Mucosa of rectum (tissue), 2 donors: ENCODE measurements around the gene INCENP.

Experiments used
- H3K27ac ChIP-seq, 2 donors: one replicate each; pipeline ENCODE4 v1.7.0; 2013; ENCODE audit warnings: inconsistent platforms in 2 of 2, low read depth in 2 of 2, low read length in 2 of 2
- H3K27me3 ChIP-seq, 2 donors: one replicate each; pipeline ENCODE4 v1.7.0; 2013; ENCODE audit warnings: low read length in 2 of 2; ENCODE audit not compliant: control insufficient read depth in 2 of 2, insufficient read depth in 2 of 2
- H3K36me3 ChIP-seq, 2 donors: one replicate each; pipeline ENCODE4 v1.7.0; 2013; ENCODE audit warnings: low read length in 2 of 2; ENCODE audit not compliant: control insufficient read depth in 2 of 2, insufficient read depth in 2 of 2
- H3K4me1 ChIP-seq, 2 donors: one replicate each; pipeline ENCODE4 v1.7.0; 2013; ENCODE audit warnings: low read length in 2 of 2, mild to moderate bottlenecking in 1 of 2; ENCODE audit not compliant: control insufficient read depth in 2 of 2, insufficient read depth in 2 of 2
- H3K4me3 ChIP-seq, 2 donors: one replicate each; pipeline ENCODE4 v1.7.0; 2013; ENCODE audit warnings: low read length in 2 of 2
- H3K9ac ChIP-seq, 2 donors: one replicate each; pipeline ENCODE4 v1.7.0; 2013; ENCODE audit warnings: low read length in 2 of 2, low read depth in 1 of 2, mild to moderate bottlenecking in 1 of 2
- H3K9me3 ChIP-seq, 2 donors: one replicate each; pipeline ENCODE4 v1.7.0; 2013; ENCODE audit warnings: low read length in 2 of 2; ENCODE audit not compliant: control insufficient read depth in 2 of 2
- donor health status: healthy.
- donor health status: Normal muscosa, but diverticular disease.

Gene INCENP

DNA sequence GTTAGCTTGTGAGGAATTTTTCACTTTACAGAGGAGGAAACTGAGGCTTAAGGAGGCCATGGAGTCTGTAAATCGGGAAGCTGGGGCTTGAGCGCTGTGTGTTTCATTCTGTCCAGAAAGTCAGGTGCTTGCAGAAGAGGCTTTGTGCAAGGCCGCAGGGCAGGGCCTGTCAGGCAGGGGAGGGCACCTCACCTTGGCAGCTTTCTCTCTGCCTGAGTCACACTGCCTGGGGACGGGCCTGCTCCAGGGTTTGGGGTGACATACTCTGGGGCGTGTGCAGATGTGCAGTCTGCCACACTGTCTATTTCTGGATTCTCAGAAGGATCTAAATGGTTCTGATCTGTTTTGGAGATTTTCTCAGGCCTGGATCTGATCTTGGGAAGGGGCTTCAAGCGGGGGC, 8.4 kb downstream of the INCENP start:
- no peaks in the 10 kb centered on the region for H3K9me3 ChIP-seq
- no peak overlapping the region for H3K4me3 ChIP-seq
- no peak overlapping the region for H3K27ac ChIP-seq
- no peaks in the 10 kb centered on the region for H3K27me3 ChIP-seq
- H3K4me1 ChIP-seq: no peaks in the 10 kb centered on the region
- peaks cover 33 to 40% of the 10 kb centered on the region in 2 donors for H3K36me3 ChIP-seq
- no peak overlapping the region for H3K9ac ChIP-seq

- no peaks in the 10 kb centered on the region for H3K4me1 ChIP-seq
- H3K27ac ChIP-seq: no peak overlapping the region
- H3K27me3 ChIP-seq: no peaks in the 10 kb centered on the region
- no peak overlapping the region for H3K4me3 ChIP-seq
- H3K9me3 ChIP-seq: no peaks in the 10 kb centered on the region
- peaks cover 35 to 42% of the 10 kb centered on the region in 2 donors for H3K36me3 ChIP-seq
- no peak overlapping the region for H3K9ac ChIP-seq
These were observed 9.0 kb downstream of the INCENP start for GRCh38 chr11:62132689-62133293.

DNA sequence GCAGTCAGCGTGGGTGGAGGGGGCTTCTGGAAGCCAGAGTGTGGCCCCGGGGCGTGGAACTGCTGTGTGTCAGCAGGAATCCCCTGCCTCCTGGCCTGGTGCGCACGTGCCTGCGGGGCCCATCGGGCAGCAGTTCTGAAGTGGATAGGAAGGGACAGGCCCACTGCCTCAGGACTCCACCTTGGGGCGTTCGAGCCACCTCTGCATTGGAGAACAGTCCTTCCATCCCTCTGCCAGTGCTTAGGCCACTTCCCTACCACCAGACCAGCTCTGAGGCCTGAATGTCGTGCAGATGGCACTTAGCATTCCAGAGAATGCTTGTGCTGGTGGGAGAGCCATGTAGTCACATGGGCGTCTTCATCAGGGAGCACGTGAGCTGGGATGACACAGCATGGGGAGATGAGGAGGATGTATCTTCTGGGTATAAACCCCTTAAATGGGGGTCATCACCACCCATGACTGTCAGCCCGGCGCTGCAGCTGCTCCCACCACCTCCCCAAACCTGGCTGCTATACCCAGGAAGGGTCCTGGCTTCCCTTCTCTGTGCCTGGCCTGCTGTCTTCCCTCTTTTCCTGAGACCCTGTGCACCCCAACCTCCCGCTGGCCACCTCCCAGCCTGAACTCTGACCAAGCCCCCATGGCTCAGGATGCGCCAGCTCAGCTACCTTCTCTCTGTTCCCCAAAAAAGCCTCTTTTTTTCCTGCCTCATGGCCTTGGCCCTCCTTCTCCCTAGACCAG, 9.7 kb downstream of the INCENP start:
- no peak overlapping the region for H3K27ac ChIP-seq
- H3K4me3 ChIP-seq: no peak overlapping the region
- H3K9ac ChIP-seq: no peak overlapping the region
- no peaks in the 10 kb centered on the region for H3K27me3 ChIP-seq
- H3K4me1 ChIP-seq: no peaks in the 10 kb centered on the region
- peaks cover 33 to 43% of the 10 kb centered on the region in 2 donors for H3K36me3 ChIP-seq
- no peaks in the 10 kb centered on the region for H3K9me3 ChIP-seq

DNA sequence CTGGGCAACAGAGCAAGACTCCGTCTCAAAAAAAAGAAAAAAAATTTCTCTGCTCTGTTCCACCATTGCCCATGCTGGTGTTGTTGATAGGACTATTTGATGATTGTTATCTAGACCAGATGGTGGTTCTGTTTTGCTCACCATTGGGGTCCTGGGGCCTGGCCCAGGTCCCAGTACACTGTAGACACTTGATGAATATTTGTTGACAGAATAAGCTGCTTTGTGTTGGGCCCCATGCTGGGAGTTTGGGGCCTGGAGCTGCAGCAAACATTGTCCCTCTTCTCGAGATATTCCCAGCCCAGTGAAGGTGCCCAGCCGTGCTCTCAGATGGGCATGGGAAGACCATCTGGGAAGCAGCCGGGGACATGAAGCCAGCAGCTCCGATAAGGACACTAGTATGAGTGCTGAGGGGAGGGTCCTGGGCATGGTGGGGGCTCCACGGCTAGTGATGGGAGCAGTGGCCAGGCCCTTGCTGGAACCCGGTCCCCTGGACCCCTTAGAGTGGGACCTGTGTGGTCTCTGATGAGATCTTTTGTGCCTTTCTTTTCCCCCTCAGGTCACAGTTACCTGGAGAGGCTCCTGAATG, 13.6 kb downstream of the INCENP start:
- Histone ChIP-seq H3K4me1 (no peaks in the 10 kb centered on the region), H3K36me3 (peaks cover 22 to 43% of the 10 kb centered on the region in 2 donors), H3K9me3 (no peaks in the 10 kb centered on the region), H3K27ac (no peak overlapping the region), H3K9ac (no peak overlapping the region), H3K4me3 (no peak overlapping the region), H3K27me3 (no peaks in the 10 kb centered on the region)

DNA sequence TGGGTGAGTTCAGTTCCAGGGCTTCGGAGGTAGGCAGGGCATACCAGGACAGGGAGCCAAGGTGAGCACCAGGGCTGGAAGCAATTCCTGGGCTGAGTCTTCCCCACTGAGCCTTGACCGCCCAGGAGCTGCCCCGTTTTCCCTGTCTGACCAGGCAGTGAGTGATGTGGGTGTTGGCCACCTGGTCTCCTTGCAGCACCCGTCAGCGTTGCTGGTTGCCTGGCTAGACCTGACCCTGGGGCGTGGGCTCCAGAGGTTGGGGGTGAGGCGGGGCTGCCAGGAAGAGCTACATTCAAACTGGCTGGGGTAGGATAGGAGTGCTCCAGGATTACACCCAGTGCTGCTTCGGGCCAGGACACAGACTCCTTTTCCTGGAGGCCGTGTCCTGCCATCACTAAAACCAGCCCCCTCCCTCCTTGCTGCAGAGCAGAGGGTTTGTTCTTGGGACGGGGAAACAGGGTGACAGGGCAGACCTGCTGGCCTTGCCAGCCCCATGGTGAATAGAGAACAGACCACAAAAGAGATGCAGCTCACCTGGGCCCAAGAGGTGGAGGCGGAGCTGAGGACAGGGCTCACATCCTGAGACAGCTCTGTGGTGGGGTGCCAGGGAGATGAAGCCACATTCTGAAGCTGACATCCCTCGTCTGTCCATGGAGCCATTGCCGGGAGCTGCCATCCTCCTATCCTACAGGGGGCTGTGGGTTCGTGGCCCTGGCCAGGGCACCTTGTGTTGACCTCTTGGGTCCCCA, 14.2 kb downstream of the INCENP start:
- H3K4me1 ChIP-seq: no peaks in the 10 kb centered on the region
- no peaks in the 10 kb centered on the region for H3K27me3 ChIP-seq
- H3K9ac ChIP-seq: no peak overlapping the region
- no peaks in the 10 kb centered on the region for H3K9me3 ChIP-seq
- H3K27ac ChIP-seq: no peak overlapping the region
- H3K36me3 ChIP-seq: peaks cover 21 to 48% of the 10 kb centered on the region in 2 donors
- H3K4me3 ChIP-seq: no peak overlapping the region

DNA sequence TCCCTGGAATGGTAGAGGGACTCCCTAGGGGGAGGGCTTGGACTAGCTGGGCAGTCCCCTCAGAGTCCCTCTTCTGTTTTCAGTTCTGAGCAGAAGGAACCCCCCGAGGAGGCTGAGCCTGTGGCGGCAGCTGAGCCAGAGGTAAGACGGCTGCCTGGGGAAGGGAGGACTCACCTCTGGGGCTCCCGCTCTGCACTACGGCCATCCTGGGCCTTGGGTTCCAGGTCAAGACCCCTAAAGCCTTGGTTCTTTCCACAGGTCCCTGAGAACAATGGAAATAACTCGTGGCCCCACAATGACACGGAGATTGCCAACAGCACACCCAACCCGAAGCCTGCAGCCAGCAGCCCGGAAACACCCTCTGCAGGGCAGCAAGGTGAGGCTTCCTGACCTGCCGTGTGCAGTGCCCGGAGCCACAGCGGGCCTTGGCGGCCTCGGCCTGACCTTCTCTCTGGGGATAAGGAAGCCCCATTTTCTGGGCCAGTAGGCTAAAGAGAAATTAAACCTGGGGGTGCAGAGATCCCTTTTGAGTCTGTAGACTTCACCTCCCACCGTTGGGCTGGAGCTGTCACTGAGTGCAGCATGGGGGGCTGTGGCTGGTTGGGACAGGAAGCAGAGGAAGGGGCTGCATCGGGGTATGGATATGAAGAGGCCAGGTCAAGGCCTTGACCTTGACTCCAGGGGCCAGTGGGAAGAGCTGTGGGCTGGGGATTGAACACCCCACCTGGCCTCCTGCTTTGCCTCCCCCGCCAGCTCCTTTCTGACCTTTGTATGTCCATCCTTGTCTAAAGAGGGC, 15.0 kb downstream of the INCENP start:
- H3K27ac ChIP-seq: no peak overlapping the region
- H3K4me3 ChIP-seq: no peak overlapping the region
- H3K9ac ChIP-seq: no peak overlapping the region
- peaks cover 21 to 51% of the 10 kb centered on the region in 2 donors for H3K36me3 ChIP-seq
- no peaks in the 10 kb centered on the region for H3K27me3 ChIP-seq
- no peaks in the 10 kb centered on the region for H3K9me3 ChIP-seq
- H3K4me1 ChIP-seq: peaks cover 0 to 2% of the 10 kb centered on the region in 2 donors

- Histone ChIP-seq H3K9ac (no peak overlapping the region), H3K27ac (no peak overlapping the region), H3K36me3 (peaks cover 21 to 54% of the 10 kb centered on the region in 2 donors), H3K4me3 (no peak overlapping the region), H3K27me3 (no peaks in the 10 kb centered on the region), H3K9me3 (no peaks in the 10 kb centered on the region), H3K4me1 (peaks cover 0 to 2% of the 10 kb centered on the region in 2 donors)
These were observed 15.9 kb downstream of the INCENP start for GRCh38 chr11:62139526-62140303.

GRCh38 chr11:62140304-62141110, 16.7 kb downstream of the INCENP start:
- peaks cover 0 to 2% of the 10 kb centered on the region in 2 donors for H3K4me1 ChIP-seq
- no peak overlapping the region for H3K27ac ChIP-seq
- H3K9me3 ChIP-seq: no peaks in the 10 kb centered on the region
- no peak overlapping the region for H3K4me3 ChIP-seq
- H3K9ac ChIP-seq: no peak overlapping the region
- H3K36me3 ChIP-seq: peaks cover 28 to 62% of the 10 kb centered on the region in 2 donors
- H3K27me3 ChIP-seq: no peaks in the 10 kb centered on the region
